GM21423 (cell line): ENCODE results near the gene DYNAP.

Experiments
- ATAC-seq: cut with Tn5 transposase; IDR thresholded peaks from one replicate; pipeline ENCODE4 v1.9.1; 2021; ENCODE audit warnings: mild to moderate bottlenecking, moderate library complexity; ENCODE audit not compliant: unreplicated experiment

DYNAP gene

GRCh38 chr18:54630963-54631362 lies 39.9 kb downstream of the DYNAP start:
- no peak for ATAC-seq

- no peak for ATAC-seq
Measured at GRCh38 chr18:54636217-54636616, 45.2 kb downstream of the DYNAP start.

GRCh38 chr18:54641734-54642133 lies 50.7 kb downstream of the DYNAP start:
- ATAC-seq, result no peak

GRCh38 chr18:54647176-54647575 lies 56.1 kb downstream of the DYNAP start:
- ATAC-seq, result no peak
